ENCODE results near the gene FHIT.

- no peak for TF ChIP-seq CTCF (IDR thresholded peaks at IDR 0.05; ENCODE audit: insufficient read depth, low read length, poor library complexity, severe bottlenecking)
- TF ChIP-seq EZH2phosphoT487 (conservative IDR thresholded peaks at IDR 0.05; ENCODE audit: low read length) = no peak
Observed at GRCh38 chr3:59704292-59704691, 1547.0 kb downstream of the FHIT start.
